ENCODE data around the gene PARK7.

PARK7 gene

DNA sequence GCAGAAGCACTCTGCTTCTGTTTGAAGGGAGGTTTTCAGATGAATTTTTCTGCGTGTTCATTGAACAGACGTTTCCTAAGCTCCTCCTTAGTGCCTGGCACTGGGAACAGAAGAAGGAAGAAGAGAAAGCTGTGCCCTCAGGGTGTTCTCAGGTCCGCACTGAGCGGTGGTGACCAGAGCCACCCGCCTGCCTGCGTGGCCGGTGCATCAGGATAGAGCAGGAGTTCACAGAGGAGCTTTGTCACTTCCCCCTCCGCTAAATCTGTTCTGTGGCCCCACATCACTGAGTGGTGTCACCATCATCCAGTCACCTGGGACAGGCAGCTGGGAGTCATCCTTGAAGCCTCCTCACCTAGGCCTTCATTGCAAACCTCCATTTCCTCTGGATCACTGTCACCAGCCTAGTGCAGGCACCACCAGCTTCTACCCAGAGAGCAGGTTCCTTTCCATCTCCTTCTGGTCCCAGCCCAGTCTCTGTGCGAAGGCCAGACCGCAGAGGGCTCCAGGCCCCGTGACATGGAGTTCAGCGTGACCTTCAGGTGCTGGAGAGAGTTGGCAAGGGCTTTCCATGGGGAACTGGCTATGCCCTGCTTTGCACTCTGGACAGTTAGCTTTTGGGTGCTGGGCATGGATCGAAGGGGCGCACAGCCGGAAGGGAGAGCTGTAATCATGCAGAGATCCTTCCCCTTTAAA lies 21.7 kb downstream of the PARK7 start:
- DNase-seq (ENCODE audit: low spot score) = no peak

DNA sequence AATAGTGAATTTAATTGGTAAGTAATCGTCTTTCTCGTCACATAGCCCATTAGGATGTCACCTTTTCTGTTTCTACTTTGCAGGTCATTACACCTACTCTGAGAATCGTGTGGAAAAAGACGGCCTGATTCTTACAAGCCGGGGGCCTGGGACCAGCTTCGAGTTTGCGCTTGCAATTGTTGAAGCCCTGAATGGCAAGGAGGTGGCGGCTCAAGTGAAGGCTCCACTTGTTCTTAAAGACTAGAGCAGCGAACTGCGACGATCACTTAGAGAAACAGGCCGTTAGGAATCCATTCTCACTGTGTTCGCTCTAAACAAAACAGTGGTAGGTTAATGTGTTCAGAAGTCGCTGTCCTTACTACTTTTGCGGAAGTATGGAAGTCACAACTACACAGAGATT lies 23.3 kb downstream of the PARK7 start:
- no peak for DNase-seq (ENCODE audit: low spot score)

DNA sequence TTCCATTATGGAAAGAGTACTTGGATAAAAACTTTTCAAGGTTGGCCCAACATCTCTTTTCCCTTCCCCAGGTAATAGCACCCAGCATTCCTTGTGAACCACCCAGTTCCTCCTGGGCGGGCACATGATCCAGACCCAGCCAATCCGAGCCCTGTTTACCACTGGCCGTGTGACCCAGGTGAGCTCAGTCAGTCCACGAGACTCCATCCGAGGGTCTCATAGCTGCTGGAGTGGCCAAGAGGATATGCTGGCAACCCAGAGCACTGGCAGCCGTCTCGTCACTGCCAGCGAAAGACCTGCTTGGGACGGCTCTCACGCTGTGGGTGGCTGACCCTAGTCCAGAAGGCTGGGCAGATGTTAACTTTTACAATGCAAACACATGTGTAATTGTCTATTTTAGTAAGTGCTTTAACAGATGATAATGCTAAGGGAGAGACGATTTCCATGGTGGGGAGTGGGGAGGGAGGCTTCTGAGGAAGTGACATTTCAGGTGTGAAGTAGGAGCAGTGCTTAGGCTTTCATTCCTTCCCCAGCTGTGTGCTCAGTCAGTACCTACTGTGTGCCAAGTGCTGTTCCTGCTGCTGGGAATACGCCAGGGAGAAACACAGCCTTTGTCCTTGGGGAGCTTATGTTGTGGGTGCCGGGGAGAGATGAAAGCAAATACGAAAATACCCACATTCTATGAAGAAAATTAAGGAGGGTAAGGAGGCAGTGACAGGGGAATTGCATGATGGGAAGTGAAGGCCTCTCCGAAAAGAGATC lies 24.5 kb downstream of the PARK7 start:
- DNase-seq (ENCODE audit: low spot score) = no peak

DNA sequence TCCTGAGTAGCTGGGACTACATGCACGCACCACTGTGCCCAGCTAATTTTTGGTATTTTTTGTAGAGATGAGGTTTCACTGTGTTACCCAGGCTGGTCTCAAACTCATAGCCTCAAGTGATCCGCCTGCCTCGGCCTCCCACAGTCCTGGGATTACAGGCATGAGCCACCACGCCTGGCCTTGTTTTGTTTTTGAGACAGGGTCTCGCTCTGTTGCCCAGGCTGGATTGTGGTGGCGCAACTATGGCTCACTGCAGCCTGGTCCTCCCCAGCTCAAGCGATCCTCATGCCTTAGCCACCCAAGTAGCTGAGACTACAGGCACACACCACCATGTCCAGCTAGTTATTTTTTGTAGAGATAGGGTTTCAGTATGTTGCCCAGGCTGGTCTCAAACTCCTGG lies 26.0 kb downstream of the PARK7 start:
- no peak for DNase-seq (ENCODE audit: low spot score)

DNA sequence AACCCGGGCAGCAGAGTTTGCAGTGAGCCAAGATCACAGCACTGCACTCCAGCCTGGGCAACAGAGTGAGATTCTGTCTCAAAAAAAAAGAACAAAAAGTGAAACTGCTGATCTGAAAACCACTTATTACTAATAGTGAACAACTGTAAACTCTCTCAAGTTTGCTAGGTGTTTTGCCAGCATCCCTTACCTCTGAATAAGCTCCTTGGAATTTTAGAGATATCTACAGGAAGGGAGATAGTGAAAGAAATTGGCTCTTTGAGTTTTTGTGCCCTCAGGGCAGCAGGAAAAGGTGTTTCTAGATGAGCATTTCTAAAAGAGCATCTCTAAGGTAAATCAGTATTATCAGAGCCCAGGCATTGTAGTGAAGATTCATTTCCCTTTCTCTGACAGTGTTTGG lies 27.1 kb downstream of the PARK7 start:
- no peak for DNase-seq (ENCODE audit: low spot score)

DNA sequence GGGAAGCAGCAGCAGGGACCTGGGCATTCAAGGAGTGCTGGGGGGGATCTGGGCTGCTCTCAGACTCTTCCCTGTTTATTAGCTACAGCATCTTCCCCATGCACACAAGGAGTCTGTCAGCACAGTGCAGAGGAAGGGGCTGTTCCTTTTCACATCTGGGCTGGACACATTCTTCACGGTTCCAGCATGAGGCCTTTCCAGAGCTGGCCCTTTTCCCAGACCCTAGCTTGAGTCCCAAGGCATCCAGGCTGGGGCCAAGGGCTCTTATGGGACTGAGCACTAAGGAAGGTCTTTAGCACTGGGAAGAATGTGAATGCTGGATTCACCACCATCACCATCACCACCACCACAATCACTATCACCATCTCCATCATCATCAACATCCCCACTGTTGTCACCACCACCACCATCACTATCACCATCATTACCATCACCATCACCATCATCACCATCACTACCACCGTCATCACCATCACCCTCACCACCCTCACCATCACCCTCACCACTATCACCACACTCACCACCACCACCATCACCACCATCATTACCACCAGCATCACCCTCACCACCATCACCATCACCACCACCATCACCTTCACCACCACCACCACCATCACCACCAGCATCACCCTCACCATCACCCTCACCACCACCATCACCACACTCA lies 28.4 kb downstream of the PARK7 start:
- DNase-seq (ENCODE audit: low spot score) = no peak

DNA sequence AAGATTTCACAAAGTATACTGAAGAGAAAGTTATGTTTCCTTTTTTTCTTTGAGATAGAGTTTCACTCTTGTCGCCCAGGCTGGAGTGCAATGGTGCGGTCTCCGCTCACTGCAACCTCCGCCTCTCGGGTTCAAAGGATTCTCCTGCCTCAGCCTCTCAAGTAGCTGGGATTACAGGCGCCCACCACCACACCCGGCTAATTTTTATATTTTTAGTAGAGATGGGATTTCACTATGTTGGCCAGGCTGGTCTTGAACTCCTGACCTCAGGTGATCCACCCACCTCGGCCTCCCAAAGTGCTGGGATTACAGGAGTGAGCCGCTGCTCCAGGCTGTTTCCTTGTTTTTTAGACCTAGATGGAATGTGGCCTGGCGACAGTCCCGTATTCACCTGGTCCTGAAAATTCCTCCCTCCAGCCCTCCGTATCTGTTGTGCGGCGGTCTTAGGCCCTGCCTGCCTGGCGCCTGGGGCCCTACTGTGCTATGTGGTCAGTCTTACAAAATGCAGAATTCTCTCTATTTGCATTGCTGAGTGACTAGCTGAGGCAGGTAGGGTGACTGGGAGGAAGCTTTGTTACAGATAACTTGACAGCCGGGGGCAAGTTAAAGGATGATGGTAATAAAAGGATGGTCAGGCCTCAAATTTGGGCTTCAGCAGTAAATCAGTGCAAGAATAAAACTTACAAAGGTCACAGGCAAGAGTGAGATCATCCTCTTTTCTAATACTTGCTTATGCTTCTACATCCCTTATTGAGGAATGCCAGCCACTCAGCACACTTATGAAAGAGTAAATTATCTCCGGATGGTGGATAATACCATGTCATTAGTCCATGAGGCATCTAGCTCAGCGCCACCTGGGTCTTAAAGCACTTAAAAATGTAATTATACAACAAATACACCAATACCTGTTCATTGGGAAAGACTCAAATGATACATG lies 30.3 kb downstream of the PARK7 start:
- no peak for DNase-seq (ENCODE audit: low spot score)

DNA sequence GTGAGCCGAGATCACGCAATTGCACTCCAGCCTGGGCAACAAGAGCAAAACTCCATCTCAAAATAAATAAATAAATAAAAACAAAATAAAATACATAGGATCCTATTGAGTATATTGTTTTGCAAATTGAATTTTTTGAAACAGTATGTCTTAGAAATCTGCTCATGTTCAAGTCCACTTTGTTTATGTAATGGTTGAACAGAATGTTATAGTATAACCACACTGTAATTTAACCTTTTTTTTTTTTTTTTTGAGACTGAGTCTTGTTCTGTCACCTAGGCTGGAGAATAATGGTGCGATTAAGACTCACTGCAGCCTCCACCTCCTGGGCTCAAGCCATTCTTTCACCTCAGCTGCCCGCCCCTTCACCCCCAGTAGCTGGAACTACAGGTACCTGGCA lies 31.4 kb downstream of the PARK7 start:
- DNase-seq (ENCODE audit: low spot score) = no peak

DNA sequence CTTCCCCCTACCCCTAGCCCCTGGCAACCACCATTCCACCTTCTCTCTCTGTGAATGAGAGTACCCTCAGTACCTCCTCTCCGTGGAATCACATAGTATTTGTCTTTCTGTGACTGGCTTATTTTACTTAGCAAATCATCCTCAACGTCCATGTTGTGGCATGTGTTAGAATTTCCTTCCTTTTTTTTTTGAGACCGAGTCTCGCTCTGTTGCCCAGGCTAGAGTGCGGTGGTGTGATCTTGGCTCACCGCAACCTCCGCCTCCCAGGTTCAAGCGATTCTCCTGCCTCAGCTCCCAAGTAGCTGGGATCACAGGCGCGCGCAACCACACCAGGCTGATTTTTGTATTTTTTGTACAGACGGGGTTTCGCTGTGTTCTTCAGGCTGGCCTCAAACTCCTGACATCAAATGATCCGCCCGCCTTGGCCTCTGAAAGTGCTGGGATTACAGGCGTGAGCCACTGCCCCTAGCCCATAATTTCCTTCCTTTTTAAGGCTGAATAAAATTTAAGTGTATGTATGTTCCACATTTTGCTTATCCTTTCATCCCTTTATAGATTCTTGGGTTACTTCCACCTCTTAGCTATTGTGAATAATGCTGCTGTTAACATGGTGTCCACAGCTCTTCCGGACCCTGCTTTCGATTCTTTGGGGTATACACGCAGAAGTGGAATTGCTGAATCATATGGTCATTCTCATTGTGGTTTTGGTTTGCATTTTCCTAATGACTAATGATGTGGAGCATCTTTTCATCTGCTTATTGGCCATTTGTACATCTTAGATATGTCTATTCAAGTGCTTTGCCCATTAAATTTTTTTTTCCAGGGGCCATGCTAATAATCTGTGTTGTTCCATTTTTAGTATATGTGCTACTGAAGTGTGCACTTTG lies 32.3 kb downstream of the PARK7 start:
- DNase-seq (ENCODE audit: low spot score) = no peak

DNA sequence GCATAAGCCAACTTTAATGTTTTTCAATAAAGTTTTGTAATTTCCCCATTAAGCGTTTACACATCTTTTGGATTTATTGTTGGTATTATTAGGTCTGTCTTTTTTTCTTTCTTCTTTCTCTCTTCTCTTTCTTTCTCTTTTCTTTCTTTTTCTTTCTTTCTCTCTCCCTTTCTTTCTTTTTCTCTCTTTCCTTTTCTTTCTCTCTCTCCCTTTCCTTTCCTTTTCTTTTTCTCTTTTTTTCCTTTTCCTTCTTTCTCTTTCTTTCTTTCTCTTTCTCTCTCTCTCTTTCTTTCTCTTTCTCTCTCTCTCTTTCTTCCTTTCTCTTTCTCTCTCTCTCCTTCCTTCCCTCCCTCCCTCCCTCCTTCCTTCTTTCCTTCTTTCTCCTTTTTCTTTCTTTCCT lies 33.3 kb downstream of the PARK7 start:
- no peak for DNase-seq (ENCODE audit: low spot score)

DNA sequence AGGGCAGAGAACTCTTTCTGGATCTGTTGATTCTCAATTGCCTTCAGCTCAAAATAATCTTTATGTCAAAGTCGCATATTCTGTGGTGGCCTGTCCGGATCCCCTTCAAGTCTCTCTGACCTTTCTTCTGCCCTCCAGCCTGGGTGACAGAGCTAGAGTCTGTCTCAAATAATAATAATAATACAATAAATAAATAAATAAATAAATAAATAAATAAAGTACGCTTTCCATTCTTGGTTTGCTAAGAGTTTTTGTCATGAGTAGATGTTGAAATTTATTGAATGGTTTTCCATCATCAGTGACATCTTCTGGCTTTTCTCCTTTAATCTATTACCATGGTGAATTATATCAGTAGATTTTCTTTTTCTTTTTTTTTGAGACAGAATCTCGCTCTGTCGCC lies 33.9 kb downstream of the PARK7 start:
- DNase-seq (ENCODE audit: low spot score) = no peak

DNA sequence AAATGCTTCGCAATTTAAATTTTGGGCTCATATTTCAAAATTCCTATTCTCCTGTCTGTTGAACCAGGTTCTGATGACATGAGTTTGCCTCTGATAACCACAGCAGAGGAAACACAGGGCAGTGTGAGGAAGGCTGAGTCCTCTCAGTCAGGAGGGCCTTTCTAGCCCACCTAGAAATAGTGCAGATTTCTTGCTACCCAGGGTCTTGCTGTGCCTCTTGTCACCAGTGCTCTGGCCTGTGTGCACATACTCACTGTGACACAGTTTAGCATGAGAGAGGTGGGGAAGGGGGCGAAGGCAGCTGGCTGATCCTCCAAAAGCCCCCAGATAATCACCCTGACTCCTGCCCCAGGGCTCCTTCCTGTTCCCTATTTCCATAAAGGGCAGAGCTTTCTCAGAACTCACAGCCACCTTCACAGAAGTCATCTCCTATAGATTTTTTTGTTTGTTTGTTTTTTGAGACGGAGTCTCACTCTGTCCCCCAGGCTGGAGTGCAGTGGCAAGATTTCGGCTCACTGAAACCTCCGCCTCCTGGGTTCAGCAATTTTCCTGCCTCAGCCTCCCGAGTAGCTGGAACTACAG lies 40.9 kb downstream of the PARK7 start:
- DNase-seq (ENCODE audit: low spot score) = no peak

DNA sequence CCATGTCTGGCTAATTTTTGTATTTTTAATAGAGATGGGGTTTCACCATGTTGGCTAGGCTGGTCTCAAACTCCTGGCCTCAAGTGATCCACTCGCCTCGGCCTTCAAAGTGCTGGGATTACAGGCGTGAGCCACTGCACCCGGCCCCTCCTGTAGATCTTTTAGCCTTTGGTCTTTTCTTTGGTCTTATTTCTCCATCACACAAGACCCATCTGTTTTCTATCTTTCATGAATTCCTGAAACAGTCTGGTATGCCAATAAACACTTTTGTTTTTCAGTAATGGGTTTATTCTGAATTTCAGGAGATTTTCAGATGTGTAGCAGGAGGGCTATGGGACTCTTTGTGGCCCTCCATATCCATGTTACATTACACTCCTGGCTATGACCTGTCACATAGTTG lies 41.4 kb downstream of the PARK7 start:
- no peak for DNase-seq (ENCODE audit: low spot score)

DNA sequence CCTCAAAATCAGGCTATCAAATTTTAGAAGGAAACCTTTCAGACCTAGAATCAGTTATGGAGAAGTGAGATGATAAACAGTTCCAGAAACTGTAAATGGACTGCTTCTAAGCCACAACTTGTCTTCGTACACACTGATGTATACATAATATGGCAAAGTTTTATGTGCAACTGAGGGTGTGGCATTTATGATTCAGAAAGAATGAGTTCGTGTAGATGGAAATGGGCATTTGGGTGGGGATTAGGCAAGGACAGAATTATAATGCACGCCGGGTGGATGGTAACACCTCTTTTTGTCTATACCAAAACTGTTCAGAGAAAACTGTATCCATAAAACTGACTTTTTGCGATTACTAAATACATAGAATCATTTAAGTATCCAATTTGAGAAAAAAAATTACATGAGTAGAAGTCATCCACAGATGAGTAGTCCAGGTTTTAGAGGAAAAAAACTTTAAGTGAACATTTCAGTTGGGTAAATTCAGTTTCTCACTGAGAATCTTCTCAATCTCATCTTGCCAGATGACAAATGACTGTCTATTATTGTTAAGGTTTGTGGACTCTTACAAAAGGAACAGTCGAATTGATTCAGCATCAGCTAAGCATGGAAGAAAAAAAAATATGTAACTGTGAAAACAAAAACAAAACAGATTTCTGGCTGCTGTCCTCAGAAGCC lies 42.1 kb downstream of the PARK7 start:
- no peak for DNase-seq (ENCODE audit: low spot score)

DNA sequence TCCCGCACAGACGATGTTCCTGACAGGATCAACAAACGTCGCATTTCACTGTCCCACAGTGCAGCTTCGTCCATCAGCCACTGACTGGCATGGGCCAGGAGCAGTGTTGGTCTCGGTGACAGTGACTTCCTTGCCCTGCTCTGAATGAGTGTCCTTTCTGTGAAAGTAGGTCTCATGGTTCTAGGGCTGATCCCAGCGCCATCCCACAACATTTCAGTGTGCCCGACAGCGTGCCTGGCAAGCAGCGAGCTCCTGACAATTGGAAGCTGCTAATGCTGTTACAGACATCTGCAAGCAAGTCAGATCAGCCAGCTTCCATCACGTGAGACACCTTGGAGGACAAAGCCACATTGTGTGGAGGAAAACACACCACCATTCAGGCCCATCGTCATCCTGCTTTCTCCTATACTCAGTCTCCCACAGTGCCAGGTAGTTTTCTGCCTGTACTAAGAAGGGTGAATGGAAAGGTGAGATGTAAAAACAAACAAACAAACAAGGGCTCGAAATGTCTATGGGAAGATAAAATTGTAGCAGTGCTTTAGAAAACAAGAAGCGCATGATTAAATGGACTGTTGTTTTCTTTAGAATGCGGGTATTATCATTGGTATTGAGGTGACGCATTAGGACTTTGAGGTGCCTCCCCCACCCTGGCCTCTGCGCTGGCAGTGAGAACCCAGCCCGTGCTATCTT lies 42.7 kb downstream of the PARK7 start:
- no peak for DNase-seq (ENCODE audit: low spot score)

DNA sequence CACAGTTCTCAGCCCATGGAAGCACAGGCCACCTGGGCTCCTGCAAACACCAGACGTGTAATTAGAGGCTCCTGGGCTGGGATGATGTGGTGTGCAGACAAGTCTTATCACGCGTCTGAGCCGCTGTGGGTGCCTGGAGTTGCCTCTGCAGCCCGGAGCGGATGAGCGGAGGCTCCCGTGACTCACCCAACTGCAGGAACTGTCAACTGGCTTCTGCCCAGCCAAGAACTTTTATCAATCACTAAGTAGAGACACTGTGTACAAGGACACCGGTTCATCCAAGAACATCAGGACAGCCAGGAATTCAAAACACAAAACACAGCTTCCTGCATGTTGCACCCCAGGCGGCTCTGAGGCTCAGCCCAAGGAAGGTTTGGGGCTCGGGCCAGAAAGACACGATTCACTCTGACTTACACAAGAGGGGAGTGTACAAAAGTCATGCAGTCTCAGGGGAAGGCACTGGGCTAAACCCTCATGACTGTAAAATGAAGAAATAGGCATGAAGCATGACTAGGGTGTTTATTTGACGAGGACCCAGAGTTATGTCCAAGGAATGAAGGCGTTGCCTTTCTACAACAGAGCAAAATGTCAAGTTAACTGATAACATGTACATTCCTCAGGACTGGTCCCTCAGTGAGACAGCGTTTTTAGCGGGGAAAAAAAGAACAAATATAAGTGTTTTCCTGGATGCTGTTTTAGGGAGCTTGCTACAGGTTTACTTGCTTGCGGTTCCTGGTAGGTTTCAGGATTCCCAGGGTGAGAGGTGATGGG lies 43.5 kb downstream of the PARK7 start:
- DNase-seq (ENCODE audit: low spot score) = peak; percentile 61

DNA sequence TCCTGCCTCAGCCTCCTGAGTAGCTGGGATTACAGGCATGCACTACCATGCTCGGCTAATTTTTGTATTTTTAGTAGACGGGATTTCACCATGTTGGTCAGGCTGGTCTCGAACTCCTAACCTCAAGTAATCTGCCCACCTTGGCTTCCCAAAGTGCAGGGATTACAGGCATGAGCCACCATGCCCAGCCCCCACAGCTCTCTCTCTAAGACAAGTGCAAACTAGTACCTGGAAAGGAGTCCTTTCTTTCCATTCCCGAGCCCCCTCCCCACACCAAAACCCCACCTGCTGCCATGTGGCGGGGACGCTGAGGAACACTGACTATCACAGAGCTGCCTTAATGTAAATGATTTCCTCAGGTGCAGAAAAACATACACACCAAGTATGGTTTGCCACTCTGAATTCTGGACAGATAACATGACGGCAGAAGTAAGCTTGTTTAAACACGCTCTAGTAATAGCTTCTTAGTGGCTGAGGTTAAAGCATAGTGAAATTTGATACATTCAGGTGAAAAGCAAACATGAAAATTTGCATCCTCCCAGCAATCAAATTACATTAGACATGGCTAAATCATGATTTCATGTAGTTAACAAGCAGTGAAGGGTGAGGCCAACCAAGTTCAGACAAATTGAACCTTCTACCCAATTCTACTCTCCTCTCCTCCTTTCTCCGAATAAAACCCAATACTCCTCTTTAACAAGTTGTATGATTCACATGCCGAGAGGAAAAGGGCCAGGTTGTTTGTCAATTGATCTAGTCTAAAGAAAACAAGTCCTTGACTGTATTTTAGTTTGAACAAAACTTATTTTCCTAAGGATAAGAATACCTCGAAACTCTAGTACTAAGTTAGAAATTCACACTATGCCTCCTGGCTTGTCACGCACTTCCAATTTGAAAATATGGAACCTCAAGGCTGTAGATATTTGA lies 44.8 kb downstream of the PARK7 start:
- DNase-seq (ENCODE audit: low spot score) = no peak
